OCI-LY7 (cell line): ENCODE results near the gene MYH10. TPM values are rescaled to one million over a fixed set of nuclear protein-coding genes. Genes with fewer than 3 reads are reported as not detected.

ENCODE experiments used
- BruUV-seq: library from RNA; stranded (reverse); fragments of 400-500 nt; replicated peaks from 2 replicates; lab custom pipeline; 2021; lab: Mats Ljungman, UMichigan
- CTCF ChIA-PET: fragments of 300-600 bp; sonication (Branson Sonifier 250); formaldehyde crosslinking; loops from one replicate; lab custom pipeline; 2022; ENCODE audit warnings: antibody characterized with exemption; ENCODE audit not compliant: unreplicated experiment; lab: Charles Lee
- POLR2A ChIA-PET: fragments of 300-600 bp; sonication (Branson Sonifier 250); formaldehyde crosslinking; loops from one replicate; lab custom pipeline; 2022; ENCODE audit warnings: antibody characterized with exemption; lab: Charles Lee
- DNase-seq: peaks from one replicate; pipeline ENCODE4 v3.0.0-alpha.2; 2015; ENCODE audit warnings: low spot score
- H2AFZ ChIP-seq: fragments of 200-600 bp; sonication (generic), shearing (Covaris generic); 2 replicates; pipeline ENCODE4 v1.6.1; 2014; ENCODE audit warnings: mild to moderate bottlenecking, antibody characterized with exemption, low read length, moderate library complexity
- H3K27ac ChIP-seq: fragments of 200-600 bp; sonication (generic); 2 replicates; pipeline ENCODE4 v1.5.1; 2014; ENCODE audit warnings: mixed run types, low read depth, mild to moderate bottlenecking, moderate library complexity, low read length, inconsistent platforms; ENCODE audit not compliant: poor library complexity, severe bottlenecking
- H3K36me3 ChIP-seq: fragments of 200-600 bp; sonication (generic); 2 replicates; pipeline ENCODE4 v1.6.1; 2014; ENCODE audit warnings: mild to moderate bottlenecking, antibody characterized with exemption, low read length, moderate library complexity, mixed read lengths; ENCODE audit not compliant: insufficient read depth
- H3K4me1 ChIP-seq: fragments of 200-600 bp; sonication (generic); 2 replicates; pipeline ENCODE4 v1.5.1; 2014; ENCODE audit warnings: mild to moderate bottlenecking, low read length; ENCODE audit not compliant: insufficient read depth, poor library complexity, severe bottlenecking
- H3K4me2 ChIP-seq: fragments of 200-600 bp; sonication (generic); 2 replicates; pipeline ENCODE4 v1.6.1; 2014; ENCODE audit warnings: mild to moderate bottlenecking, low read length
- H3K4me3 ChIP-seq: fragments of 200-600 bp; sonication (generic); 2 replicates; pipeline ENCODE4 v1.5.1; 2014; ENCODE audit warnings: mild to moderate bottlenecking, low read depth, low read length; ENCODE audit not compliant: poor library complexity, severe bottlenecking
- H3K79me2 ChIP-seq: fragments of 200-600 bp; sonication (generic); 2 replicates; pipeline ENCODE4 v1.6.1; 2016; ENCODE audit warnings: low read depth, mild to moderate bottlenecking, low read length, moderate library complexity, mixed read lengths; ENCODE audit not compliant: insufficient read depth
- H3K9me2 ChIP-seq: fragments of 200-600 bp; sonication (generic); 2 replicates; pipeline ENCODE4 v1.6.1; 2016; ENCODE audit warnings: mild to moderate bottlenecking, low read length, mixed read lengths; ENCODE audit not compliant: insufficient read depth
- H3K9me3 ChIP-seq: fragments of 200-600 bp; sonication (generic); 2 replicates; pipeline ENCODE4 v1.6.1; 2014; ENCODE audit warnings: mild to moderate bottlenecking, mixed run types, low read length, mixed read lengths
- H4K20me1 ChIP-seq: fragments of 200-600 bp; sonication (generic); 2 replicates; pipeline ENCODE4 v1.6.1; 2014; ENCODE audit warnings: mild to moderate bottlenecking, antibody characterized with exemption, low read length, moderate library complexity, mixed read lengths; ENCODE audit not compliant: insufficient read depth
- CTCF ChIP-seq: fragments of 200-600 bp; sonication (generic); conservative IDR thresholded peaks from 2 replicates; pipeline ENCODE4 v1.5.1; 2014; ENCODE audit warnings: mild to moderate bottlenecking, antibody characterized with exemption, low read length, moderate library complexity, mixed read lengths
- EZH2phosphoT487 ChIP-seq: fragments of 200-600 bp; sonication (generic); IDR thresholded peaks from 2 replicates; pipeline ENCODE4 v1.6.1; 2018; ENCODE audit warnings: low read depth, borderline replicate concordance, mild to moderate bottlenecking, mixed run types, antibody characterized with exemption, low read length, moderate library complexity, mixed read lengths
- intact Hi-C: fragments of 100-400 bp; cut with micrococcal nuclease; formaldehyde crosslinking; loops from one replicate; pipeline ENCODE4 v1.10.0; 2022; ENCODE audit not compliant: unreplicated experiment
- total RNA-seq, 2 experiments: library from RNA; depleted of rRNA in 1 of 2; stranded (reverse); fragments of >200 nt in 1 of 2; shearing (Covaris generic) in 1 of 2; gene quantifications; 2 replicates each; pipeline ENCODE4 v1.2.3, GENCODE V29; 2014 to 2022

Gene MYH10
- total RNA-seq, 2 experiments from 2014 or later = 41.9 to 60.4 TPM

DNA sequence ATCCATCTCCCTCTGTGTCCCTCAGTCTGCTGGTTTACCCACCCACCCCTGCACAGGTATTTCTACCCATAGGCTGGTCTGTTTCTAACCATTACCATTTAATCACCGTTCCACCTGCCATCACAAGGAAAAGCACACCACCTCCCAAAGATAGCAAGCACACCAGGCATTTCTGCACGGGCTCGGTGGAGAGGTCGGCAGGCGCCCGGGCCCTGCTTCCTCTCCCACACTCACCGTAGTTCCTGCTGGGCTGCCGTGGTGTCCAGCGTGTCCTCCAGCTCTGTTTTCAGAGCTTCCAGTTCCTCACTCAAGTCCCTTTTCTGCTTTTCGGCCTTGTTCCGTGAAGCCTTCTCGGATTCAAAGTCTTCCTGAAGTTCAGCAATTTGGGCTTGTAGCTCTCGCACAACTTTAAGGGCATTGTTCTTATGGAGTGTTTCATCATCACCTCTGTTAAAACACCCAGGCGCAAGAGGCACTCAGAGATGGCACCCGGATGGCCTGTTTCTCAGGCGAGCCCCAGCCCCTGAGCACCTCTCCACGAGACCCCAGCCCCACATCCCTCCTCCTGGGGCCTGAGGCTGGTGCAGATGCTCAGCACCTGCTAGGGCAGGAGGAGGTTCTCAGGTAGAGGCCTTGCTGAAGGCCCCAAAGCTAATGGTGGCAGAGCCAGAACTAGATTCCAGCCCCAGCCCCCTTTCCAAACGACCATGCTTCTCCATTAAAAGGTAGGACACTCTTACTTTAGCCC, 125.9 kb downstream of the MYH10 start:
- intact Hi-C loops = no loop called here
- BruUV-seq = no TSS peak
- CTCF ChIA-PET = no interaction called here
- TF ChIP-seq CTCF (no peak), EZH2phosphoT487 (no peak)
- H2AFZ ChIP-seq = no peak overlapping the region
- no peak overlapping the region for H3K4me2 ChIP-seq
- DNase-seq = no peak
- no peaks in the 10 kb centered on the region for H3K9me3 ChIP-seq
- peaks cover 40% of the 10 kb centered on the region for H3K36me3 ChIP-seq
- POLR2A ChIA-PET = no interaction called here
- H3K4me3 ChIP-seq = no peak overlapping the region
- no peaks in the 10 kb centered on the region for H3K9me2 ChIP-seq
- no peaks in the 10 kb centered on the region for H4K20me1 ChIP-seq
- H3K27ac ChIP-seq = no peak overlapping the region
- no peaks in the 10 kb centered on the region for H3K4me1 ChIP-seq
- H3K79me2 ChIP-seq = no peaks in the 10 kb centered on the region

DNA sequence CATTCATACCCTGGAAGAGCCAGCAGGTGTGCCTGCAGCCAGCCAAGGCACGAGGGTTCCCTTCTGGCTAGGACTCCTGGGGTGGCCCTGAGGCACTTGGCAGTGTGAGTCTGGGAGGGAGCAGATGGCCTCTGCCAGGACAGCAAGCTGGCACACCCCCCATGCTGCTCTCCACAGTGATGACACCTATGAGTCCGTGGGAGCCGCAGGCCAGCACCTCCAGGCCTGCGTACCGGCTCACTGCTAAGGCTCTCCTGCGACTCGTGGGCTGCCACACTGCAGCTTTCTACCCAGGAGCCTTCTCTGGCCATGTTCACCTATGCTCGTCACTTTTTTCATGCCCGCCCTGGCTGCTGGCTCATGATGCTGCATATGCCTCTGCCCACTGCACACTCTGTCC, 126.7 kb downstream of the MYH10 start:
- Histone ChIP-seq H3K36me3 (peaks cover 40% of the 10 kb centered on the region), H3K4me1 (no peaks in the 10 kb centered on the region), H3K27ac (no peak overlapping the region), H4K20me1 (no peaks in the 10 kb centered on the region), H3K79me2 (no peaks in the 10 kb centered on the region), H3K9me2 (no peaks in the 10 kb centered on the region), H3K9me3 (no peaks in the 10 kb centered on the region), H3K4me3 (no peak overlapping the region), H3K4me2 (no peak overlapping the region), H2AFZ (no peak overlapping the region)
- ChIA-PET POLR2A (no interaction called here), CTCF (no interaction called here)
- intact Hi-C loops = no loop called here
- no TSS peak for BruUV-seq
- TF ChIP-seq CTCF (no peak), EZH2phosphoT487 (no peak)
- DNase-seq = no peak

GRCh38 chr17:8503368-8503767, 127.2 kb downstream of the MYH10 start:
- H3K9me3 ChIP-seq = no peaks in the 10 kb centered on the region
- no peak for TF ChIP-seq EZH2phosphoT487
- no peak for TF ChIP-seq CTCF
- H3K27ac ChIP-seq = no peak overlapping the region
- no peaks in the 10 kb centered on the region for H4K20me1 ChIP-seq
- BruUV-seq = no TSS peak
- POLR2A ChIA-PET = no interaction called here
- no peaks in the 10 kb centered on the region for H3K79me2 ChIP-seq
- intact Hi-C loops = no loop called here
- CTCF ChIA-PET = no interaction called here
- no peaks in the 10 kb centered on the region for H3K9me2 ChIP-seq
- H3K4me1 ChIP-seq = no peaks in the 10 kb centered on the region
- peaks cover 40% of the 10 kb centered on the region for H3K36me3 ChIP-seq
- no peak for DNase-seq
- no peak overlapping the region for H2AFZ ChIP-seq
- H3K4me3 ChIP-seq = no peak overlapping the region
- no peak overlapping the region for H3K4me2 ChIP-seq
